ENCODE measurements around the gene GBX2.

Gene GBX2

GRCh38 chr2:236159778-236160170 lies 8.4 kb downstream of the GBX2 start:
- TF ChIP-seq CTCF (IDR thresholded peaks at IDR 0.05; ENCODE audit: low read depth, low read length): no peak
- H3K4me3 ChIP-seq (ENCODE audit: low read depth, low read length): no peak overlapping the region

DNA sequence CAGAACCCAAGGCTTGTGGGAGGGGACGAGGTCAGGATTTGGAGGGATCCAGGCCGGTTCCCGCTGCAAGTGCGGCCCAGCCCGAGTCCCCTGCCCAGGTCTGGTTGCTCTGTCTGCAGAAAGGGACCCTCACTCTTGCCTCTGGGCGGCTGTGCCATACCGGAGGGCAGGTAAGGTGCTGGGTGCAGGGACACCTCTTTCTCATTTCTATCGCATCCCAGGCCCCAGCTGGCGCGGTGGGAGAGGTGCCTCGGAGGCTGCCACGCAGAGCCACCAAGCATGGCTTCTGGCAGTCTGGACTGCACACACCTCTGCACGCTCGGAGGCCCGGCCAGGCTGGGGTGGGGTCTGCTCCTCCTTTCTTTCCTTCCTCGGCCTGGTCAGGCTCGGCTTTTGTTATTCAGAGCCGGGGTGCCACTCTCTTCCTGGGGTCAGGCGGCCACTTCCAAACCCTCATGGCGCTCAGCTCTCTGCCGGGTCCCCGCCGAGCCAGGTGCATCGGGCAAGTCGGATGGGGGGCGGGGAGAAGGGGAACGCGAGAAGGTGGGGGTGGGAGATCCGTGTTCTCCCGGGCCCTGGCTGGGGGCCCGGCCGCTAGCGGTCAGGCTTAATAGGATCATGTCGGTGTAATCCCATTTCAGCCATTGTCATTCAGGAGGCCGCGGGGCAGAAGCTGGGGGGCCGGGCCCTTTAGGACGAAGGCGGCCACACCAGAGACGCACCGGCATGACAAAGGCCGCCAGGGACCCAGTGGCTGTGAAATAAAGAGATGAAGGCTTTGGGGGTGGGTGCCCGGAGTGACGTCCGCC lies 9.0 kb downstream of the GBX2 start:
- H3K4me3 ChIP-seq (ENCODE audit: low read depth, low read length): no peak overlapping the region
- no peak for TF ChIP-seq CTCF (IDR thresholded peaks at IDR 0.05; ENCODE audit: low read depth, low read length)

GRCh38 chr2:236157815-236158498 lies 10.2 kb downstream of the GBX2 start:
- H3K4me3 ChIP-seq (ENCODE audit: low read depth, low read length): no peak overlapping the region
- TF ChIP-seq CTCF (IDR thresholded peaks at IDR 0.05; ENCODE audit: low read depth, low read length): no peak

GRCh38 chr2:236157366-236157765 lies 10.8 kb downstream of the GBX2 start:
- no peak for TF ChIP-seq CTCF (IDR thresholded peaks at IDR 0.05; ENCODE audit: low read depth, low read length)
- no peak overlapping the region for H3K4me3 ChIP-seq (ENCODE audit: low read depth, low read length)

- H3K4me3 ChIP-seq (ENCODE audit: low read depth, low read length): no peak overlapping the region
- TF ChIP-seq CTCF (IDR thresholded peaks at IDR 0.05; ENCODE audit: low read depth, low read length): no peak
Observed at GRCh38 chr2:236156860-236157194, 11.4 kb downstream of the GBX2 start.

GRCh38 chr2:236156095-236156859 lies 11.9 kb downstream of the GBX2 start:
- no peak for TF ChIP-seq CTCF (IDR thresholded peaks at IDR 0.05; ENCODE audit: low read depth, low read length)
- no peak overlapping the region for H3K4me3 ChIP-seq (ENCODE audit: low read depth, low read length)

GRCh38 chr2:236155406-236155805 lies 12.8 kb downstream of the GBX2 start:
- TF ChIP-seq CTCF (IDR thresholded peaks at IDR 0.05; ENCODE audit: low read depth, low read length): no peak
- H3K4me3 ChIP-seq (ENCODE audit: low read depth, low read length): no peak overlapping the region

Data from WI38 (cell line).